Measurements from ENCODE around the gene TPI1.

TPI1 gene

DNA sequence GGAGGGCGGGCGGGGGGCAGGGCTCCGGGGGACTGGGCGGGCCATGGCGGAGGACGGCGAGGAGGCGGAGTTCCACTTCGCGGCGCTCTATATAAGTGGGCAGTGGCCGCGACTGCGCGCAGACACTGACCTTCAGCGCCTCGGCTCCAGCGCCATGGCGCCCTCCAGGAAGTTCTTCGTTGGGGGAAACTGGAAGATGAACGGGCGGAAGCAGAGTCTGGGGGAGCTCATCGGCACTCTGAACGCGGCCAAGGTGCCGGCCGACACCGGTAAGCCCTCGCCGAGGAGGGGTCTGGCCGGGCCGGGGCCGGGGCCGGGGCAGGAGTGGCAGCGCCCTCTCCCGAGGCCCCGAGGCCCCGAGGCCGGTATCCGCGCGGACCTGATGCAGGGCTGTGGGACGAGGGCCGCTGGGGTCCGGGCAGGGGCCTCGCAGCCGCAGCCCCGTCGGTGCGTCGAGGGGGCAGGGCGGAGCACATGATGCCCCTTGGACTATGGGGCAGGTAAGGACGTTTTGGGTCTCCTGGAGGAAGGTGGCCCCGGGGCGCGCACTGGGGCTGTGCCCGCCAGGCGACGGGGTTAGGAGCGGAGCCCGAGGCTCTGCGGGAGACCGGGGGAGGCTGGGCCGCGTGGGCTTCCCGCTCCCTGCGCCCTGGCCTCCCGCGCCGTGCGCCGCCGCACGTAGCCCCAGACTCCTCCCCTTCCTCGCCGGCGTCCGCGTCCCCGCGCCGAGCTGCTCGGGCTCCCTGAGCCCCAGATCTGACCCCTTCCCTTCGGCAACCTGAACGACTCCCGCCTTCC lies at the start of gene TPI1:
Gene TPI1, plus strand, starts transcription at position 119 of the 798 bp plus-strand sequence. Its CDS starts 36 bp downstream, at position 155.
- peak; percentile 91 for DNase-seq (ENCODE audit: low spot score)

DNA sequence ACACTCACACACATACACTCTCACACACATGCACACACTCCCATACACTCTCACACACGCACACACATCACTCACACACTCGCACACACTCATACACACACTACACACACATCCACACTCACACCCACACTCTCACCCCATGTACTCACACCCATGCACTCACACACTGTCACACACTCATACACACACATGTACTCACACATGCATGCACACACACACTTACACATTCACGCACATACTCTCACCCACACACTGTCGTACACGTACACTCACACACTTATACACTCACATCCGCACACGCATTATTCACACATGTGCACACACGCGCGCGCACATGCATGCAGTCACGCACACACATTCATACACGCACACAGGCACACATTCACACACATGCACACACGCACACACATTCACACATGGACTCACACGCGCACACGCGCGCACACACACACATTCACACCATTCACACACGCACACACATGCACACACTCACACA lies 49.6 kb upstream of the TPI1 start:
- no peak for DNase-seq (ENCODE audit: low spot score)

DNA sequence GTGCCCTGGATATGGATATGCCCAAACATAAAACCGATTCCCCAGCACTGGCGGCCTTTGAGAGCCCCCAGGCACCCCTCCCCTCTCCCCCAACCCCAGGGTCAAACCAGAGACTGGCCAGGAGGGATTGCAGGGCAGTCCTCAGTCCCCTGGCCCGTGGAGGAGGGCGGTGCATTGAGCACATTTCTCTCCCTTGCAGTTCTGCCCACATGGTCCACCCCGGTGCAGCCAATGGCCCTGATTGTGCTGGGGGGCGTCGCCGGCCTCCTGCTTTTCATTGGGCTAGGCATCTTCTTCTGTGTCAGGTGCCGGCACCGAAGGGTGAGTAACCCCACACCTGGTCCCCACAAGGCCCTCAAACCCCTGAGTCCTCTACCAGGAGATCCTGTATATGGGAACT lies 49.1 kb upstream of the TPI1 start:
- DNase-seq (ENCODE audit: low spot score) = no peak

DNA sequence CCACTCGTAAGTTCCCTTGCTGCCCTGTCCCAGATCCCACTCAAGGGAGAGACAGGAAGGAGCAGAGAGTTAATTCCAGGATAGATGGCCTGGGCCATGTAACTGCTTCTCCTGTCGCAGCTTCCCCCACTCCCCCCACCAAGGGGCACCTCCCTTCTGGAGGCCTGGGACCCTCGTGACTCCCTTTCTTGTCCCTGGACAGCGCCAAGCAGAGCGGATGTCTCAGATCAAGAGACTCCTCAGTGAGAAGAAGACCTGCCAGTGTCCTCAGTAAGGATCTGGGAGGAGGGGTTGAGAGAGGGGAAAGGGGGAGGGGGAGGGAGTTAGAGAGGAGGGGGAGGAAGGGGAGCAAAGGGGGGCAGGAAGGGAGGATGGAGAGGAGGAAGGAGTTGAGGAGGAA lies 48.7 kb upstream of the TPI1 start:
- no peak for DNase-seq (ENCODE audit: low spot score)

DNA sequence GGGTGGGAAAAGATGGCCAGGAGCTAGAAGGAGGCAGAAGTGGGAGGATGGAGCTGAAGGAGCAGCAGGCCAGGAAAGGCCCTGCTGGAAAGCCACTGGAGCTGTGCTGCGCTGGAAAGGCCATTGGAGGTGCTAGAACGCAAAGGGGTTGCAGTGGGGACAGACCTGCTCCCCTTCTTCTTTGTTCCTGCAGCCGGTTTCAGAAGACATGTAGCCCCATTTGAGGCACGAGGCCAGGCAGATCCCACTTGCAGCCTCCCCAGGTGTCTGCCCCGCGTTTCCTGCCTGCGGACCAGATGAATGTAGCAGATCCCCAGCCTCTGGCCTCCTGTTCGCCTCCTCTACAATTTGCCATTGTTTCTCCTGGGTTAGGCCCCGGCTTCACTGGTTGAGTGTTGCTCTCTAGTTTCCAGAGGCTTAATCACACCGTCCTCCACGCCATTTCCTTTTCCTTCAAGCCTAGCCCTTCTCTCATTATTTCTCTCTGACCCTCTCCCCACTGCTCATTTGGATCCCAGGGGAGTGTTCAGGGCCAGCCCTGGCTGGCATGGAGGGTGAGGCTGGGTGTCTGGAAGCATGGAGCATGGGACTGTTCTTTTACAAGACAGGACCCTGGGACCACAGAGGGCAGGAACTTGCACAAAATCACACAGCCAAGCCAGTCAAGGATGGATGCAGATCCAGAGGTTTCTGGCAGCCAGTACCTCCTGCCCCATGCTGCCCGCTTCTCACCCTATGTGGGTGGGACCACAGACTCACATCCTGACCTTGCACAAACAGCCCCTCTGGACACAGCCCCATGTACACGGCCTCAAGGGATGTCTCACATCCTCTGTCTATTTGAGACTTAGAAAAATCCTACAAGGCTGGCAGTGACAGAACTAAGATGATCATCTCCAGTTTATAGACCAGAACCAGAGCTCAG lies 48.0 kb upstream of the TPI1 start:
- DNase-seq (ENCODE audit: low spot score) = no peak

DNA sequence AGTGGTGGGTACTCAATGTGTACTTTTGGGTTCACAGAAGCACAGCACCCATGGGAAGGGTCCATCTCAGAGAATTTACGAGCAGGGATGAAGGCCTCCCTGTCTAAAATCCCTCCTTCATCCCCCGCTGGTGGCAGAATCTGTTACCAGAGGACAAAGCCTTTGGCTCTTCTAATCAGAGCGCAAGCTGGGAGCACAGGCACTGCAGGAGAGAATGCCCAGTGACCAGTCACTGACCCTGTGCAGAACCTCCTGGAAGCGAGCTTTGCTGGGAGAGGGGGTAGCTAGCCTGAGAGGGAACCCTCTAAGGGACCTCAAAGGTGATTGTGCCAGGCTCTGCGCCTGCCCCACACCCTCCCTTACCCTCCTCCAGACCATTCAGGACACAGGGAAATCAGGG lies 47.2 kb upstream of the TPI1 start:
- no peak for DNase-seq (ENCODE audit: low spot score)

DNA sequence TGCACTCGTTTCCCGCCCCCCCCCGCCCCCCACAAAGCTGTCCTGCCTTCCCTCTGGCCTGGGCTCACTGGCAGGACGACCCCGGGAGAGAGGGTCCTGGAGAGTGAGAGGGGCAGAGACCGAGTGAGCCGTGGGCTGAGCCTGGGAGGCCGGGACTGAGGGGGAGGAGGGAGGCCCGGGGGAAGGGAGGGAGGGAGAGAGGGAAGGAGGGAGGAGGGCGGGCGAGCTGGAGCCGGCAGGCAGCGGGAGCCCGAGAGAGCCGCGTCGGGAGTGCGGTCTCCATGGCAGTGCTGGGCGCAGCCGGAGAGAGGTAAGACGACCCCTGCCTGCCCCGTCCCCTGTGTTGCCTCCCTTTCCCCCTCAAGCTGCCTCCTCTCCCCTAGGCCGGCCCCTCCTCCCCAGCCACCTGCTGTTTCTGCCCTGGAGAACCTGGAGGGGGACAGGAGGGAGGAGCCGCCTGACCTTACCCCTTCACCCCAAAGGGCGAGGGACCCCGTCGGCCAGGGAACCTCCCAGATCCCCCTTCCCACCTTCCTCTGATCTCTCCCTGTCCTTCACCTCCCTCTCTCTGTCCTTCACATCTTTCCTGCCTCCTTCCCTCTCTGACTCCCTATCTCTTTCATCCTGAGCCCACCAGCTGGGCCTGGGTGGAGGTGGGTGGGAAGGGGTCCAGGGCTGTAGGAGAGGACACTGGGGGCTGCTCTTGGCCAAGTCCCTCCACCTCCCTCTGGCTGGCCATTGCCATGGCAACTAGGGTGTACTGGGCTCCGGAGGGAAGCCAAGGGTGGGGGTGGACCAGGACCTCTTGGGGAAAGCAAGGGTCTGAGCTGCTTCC lies 45.5 kb upstream of the TPI1 start, which contains the start of gene GPR162:
Gene GPR162, plus strand, starts transcription at position 231 of the 835 bp plus-strand sequence. CDS start 2,078 bp downstream, outside the sequence.
- peak; percentile 79 for DNase-seq (ENCODE audit: low spot score)

DNA sequence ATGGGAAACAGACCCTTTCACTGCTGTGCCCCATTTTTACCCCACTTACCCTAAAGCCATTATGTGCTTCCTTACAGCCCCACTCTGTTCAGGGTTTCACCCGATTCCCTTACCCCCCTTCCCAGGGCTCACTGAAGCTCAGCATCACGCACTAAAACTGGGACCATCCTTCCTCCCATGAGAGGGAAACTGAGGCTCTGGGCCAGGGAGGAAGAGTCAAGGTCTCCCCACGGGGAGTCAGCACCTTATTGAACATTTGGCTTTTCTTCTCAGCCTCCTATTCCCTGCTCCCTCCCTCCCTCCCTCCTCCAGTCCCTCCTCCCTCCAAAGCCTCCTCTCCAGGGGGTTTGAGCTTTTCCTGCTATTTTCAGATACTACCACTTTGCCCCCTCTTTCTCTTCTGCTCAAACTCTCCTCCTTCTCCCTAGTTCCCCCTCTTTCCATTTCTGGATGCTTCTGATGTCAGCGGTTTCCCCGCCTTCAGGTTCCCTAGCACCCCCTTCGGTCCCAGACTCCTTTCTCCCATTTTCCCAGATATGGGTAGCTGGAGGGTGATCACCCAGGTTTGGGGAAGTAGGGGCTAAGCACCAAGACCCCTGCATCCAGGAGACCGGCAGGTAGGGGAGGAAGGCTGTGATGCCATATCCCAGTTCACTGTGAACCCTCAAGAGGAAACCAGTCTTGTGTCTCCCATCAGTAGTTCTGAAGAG lies 44.8 kb upstream of the TPI1 start:
- DNase-seq (ENCODE audit: low spot score) = no peak

DNA sequence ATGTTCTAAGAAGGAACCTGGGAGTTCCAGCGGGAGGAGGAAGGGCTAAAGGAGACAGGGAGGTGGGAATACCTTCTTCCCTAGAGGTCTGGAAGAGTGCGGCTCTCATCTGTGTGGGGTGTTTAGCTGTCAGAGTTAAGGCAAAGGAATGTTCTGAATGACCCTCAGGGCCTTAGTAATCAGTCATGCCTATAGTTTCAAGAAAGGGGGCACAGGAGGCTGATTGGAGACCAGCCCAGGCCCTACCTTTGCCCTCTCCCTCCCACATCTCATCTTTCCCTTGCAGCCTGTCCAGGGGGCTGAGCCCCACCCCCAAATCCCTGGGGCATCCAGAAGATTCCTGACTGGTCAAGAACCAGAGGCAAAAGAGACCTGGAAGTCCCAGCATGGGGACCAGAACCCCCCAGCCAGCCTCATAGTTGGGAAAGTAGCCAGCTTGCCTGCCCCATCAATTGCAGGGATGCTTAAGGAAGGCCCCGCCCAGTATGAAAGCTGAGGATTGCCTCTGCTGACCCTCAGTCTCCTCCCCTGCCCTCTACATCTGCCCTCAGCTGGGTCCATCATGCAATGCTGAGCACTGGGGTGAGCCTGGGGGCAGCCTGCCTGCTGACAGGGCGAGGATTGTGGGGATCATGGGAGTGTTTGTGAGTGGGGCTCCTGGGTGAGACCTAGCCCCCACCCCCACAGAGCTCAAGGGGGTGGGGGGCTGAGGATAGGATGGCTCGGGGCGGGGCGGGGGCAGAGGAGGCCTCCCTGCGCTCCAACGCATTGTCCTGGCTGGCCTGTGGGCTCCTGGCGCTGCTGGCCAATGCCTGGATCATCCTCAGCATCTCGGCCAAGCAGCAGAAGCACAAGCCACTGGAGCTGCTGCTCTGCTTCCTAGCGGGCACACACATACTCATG lies 43.9 kb upstream of the TPI1 start:
- peak; percentile 1 for DNase-seq (ENCODE audit: low spot score)

DNA sequence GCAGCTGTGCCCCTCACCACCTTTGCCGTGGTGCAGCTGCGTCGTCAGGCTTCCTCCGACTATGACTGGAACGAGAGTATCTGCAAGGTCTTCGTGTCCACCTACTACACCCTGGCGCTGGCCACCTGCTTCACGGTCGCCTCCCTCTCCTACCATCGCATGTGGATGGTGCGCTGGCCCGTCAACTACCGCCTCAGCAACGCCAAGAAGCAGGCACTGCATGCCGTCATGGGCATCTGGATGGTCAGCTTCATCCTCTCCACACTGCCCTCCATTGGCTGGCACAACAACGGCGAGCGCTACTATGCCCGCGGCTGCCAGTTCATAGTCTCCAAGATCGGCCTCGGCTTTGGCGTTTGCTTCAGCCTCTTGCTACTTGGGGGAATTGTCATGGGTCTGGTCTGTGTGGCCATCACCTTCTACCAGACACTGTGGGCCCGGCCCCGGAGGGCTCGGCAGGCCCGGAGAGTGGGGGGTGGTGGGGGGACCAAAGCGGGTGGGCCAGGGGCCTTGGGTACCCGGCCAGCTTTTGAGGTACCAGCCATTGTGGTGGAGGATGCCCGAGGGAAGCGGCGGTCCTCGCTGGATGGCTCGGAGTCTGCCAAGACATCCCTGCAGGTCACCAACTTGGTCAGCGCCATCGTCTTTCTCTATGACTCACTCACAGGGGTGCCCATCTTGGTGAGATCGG lies 43.1 kb upstream of the TPI1 start:
- peak; percentile 25 for DNase-seq (ENCODE audit: low spot score)

DNA sequence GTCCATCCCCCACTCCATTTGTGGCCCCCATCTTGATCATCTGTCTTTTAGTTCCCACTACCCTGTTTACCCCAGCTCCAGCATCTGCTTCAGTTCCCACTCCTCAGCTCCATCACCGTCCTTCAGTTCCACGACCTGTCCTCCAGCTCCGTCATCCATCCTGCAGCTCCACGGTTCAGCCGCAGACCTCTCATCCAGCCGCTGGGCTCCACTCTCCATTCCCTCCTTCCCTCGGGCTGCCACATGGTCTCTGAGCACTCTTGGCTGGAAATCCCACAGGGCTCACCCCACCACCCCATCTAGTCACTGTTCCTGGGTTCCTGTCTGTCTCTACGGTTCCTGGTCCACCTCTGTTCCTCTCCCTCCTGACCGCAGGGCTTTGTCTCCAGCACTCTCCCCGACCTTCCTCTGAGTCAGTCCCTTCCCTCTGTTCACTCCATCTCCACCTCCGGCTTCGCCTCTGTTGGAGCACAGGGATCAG lies 42.4 kb upstream of the TPI1 start:
- no peak for DNase-seq (ENCODE audit: low spot score)

DNA sequence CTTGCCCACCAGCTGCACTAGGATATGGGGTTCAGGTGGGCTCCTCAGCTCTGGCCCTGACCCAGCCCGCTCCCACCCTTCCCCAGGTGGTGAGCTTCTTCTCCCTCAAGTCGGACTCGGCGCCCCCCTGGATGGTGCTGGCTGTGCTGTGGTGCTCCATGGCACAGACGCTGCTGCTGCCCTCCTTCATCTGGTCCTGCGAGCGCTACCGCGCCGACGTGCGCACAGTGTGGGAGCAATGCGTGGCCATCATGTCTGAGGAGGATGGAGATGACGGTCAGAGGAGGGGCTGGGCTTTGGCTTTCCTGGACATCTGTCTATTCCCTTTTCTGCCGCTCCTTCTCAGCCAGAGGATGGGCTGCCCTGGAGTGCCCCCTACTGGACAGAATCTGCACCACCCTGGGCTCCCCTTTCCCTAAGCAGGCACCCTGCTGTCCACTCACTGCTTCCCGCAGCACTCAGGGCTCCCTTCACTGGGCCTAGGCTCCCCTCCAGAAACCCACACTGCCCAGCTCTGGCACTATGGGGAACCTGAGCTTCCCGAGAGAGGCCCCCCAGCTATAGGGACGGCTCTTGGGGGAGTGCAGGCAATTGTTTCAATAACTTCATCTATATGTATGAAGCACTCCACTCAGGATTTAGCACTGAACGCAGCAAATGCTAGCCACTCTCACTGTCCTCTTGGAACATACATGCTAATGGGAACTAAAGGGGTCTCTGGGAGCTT lies 41.8 kb upstream of the TPI1 start:
- peak; percentile 90 for DNase-seq (ENCODE audit: low spot score)

DNA sequence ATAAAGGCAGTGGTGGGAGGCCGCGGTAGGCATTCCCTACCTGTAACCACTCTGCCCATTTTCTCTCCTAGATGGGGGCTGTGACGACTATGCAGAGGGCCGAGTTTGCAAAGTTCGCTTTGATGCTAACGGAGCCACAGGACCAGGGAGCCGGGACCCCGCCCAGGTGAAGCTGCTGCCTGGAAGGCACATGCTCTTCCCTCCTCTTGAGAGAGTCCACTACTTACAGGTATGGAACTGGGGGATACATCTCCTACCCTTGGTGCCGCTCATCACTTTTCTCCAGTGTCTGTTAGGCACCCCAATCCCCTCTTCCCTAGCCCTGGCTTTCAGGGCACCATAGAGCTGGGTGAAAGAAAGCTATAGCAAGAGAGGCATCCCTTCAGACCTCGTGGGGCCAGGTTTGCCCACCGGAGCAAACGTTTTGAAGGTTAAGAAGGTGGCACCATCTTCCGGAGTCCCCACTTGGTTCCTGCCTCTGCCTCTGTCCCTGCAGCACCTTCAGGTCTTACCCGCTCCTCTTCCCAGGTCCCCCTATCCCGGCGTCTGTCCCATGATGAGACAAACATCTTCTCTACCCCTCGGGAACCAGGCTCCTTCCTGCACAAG lies 41.1 kb upstream of the TPI1 start:
- no peak for DNase-seq (ENCODE audit: low spot score)

DNA sequence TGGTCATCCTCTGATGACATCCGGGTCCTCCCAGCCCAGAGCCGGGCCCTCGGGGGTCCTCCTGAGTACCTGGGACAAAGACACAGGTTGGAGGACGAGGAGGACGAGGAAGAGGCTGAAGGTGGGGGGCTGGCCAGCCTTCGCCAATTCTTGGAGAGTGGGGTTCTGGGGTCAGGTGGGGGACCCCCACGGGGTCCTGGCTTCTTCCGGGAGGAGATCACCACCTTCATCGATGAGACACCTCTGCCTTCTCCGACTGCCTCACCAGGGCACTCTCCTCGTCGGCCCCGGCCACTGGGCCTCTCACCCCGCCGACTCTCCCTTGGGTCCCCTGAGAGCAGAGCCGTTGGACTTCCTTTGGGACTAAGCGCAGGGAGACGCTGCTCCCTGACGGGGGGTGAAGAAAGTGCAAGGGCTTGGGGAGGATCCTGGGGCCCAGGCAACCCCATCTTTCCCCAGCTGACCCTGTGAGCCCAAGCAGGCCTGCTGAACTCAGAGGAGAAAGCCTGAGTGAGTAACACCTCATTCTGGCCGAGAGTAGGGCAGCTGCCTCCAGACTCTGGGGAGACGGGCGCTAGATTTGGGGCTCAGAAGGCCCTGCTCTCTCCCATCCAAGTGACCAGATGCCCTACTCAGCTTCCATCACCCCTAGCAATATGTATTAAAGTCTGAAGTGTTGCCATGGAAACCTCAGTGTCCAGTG lies 40.4 kb upstream of the TPI1 start:
- no peak for DNase-seq (ENCODE audit: low spot score)

DNA sequence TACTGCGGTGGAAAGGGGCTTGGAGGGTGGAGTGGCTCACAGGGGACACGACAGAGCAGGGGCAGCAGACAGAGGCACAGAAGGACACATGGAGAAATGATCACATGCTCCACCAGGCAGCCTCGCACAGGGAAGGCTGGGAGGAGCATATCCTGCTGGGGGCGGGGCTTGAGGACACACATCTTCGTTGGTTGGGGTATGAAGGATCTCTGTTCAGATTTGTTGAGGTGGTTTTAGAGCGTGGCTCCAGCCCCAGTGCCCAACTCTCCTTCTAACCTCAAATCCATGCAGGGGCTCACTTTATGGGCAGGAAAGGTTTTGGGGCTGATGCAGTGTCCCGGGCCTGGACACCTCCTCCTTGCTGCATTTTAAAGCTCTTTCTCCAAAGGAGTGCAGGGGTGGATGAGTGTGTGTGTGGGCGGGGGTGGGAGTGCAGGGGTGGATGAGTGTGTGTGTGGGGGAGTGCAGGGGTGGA lies 39.9 kb upstream of the TPI1 start:
- DNase-seq (ENCODE audit: low spot score) = peak; percentile 90

DNA sequence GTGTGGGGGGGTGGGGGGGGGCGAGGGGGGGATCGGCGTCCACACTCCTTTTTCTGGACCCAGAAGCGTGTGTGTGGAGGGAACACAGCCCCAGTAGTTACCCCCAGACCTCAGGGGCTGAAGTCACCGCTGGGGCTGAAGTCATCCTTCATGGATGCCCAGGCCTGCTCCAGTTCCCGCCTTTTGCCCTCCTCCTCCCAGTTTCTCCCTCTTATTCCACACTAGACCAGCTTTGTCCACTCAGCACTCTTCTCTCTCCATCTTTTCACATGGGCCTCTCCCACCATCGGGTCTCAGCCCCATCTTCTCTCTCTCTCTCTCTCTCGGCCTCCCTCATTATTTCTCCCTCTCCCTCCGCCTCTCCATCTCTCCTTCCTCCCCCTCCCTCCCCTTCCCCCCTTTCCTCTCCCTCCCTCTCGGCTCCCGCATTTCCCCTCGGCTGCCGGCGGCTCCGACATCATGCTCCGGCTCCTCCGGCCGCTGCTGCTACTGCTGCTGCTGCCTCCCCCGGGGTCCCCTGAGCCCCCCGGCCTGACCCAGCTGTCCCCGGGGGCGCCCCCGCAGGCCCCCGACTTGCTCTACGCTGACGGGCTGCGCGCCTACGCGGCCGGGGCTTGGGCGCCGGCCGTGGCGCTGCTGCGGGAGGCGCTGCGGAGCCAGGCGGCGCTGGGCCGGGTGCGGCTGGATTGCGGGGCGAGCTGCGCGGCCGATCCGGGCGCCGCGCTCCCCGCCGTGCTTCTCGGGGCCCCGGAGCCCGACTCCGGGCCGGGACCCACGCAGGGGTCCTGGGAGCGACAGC lies 39.1 kb upstream of the TPI1 start, which contains the start of gene P3H3:
Gene P3H3, plus strand, starts transcription at position 426 of the 799 bp plus-strand sequence. Its CDS starts 34 bp downstream, at position 460.
- peak; percentile 51 for DNase-seq (ENCODE audit: low spot score)

Data from Ammon's horn (tissue), 1 donor.